Prostate gland (tissue), 2 donors: ENCODE data around the gene CDKN1A.

Source experiments
- POLR2AphosphoS5 ChIP-seq: sonication (generic); formaldehyde crosslinking; IDR thresholded peaks from one replicate; pipeline ENCODE4 v1.6.1; 2017; ENCODE audit warnings: antibody characterized with exemption
- TF ChIP-seq, protein P1 (sequence below), 4 experiments: fragments of 200-600 bp in 2 of 4; fragments of 450-650 bp in 2 of 4; sonication (generic) in 2 of 4; IDR thresholded peaks; 1 replicate in 3 of 4; 2 replicates in 1 of 4; pipeline ENCODE4 v1.5.1; 2016 to 2019; ENCODE audit warnings: antibody characterized with exemption in 4 of 4, mild to moderate bottlenecking in 2 of 4, moderate library complexity in 2 of 4

DNA sequence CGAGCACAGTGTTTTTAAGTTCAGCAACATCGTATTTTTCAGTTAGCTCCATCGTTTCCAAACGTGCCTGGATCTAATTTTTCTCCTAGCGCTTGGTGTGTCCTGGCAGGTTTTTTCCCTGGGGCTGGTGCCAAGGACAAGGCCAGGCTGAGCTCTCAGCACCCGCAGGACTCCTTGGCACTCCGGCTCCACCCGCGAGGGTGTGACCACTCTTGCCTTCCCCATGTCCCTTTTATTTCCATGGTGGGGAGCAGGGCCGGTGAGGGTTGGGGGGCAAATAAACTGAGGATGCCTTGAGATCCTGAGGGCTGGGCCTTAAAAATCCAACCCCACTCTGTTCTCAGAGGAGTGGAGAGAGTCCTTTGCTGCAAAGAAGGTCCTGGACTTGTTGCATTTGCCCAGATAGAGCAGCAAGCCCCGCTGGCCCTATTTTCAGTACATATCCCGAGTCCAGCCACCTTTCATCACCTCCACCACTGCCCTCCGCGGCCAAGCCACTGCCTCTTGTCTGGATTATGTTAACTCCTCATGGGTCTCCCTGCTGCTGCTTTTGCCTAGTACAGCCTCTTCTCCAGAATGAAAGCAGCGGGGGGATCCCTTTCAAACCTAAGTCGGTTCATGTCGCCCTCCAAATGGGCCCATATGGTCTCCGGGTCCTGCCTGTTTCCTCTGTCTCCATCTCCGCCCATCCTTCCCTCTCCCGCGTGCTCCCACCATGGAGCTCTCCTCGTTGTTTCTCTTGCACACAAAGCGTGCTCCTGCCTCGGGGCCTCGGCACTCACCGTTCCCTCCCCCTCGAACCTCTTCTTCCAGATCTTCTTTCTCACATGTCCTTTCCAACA, 14.6 kb downstream of the CDKN1A start:
- TF ChIP-seq, protein P1, sequence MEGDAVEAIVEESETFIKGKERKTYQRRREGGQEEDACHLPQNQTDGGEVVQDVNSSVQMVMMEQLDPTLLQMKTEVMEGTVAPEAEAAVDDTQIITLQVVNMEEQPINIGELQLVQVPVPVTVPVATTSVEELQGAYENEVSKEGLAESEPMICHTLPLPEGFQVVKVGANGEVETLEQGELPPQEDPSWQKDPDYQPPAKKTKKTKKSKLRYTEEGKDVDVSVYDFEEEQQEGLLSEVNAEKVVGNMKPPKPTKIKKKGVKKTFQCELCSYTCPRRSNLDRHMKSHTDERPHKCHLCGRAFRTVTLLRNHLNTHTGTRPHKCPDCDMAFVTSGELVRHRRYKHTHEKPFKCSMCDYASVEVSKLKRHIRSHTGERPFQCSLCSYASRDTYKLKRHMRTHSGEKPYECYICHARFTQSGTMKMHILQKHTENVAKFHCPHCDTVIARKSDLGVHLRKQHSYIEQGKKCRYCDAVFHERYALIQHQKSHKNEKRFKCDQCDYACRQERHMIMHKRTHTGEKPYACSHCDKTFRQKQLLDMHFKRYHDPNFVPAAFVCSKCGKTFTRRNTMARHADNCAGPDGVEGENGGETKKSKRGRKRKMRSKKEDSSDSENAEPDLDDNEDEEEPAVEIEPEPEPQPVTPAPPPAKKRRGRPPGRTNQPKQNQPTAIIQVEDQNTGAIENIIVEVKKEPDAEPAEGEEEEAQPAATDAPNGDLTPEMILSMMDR (IDR thresholded peaks at IDR 0.05) = no peak
- peak; percentile 17 for TF ChIP-seq POLR2AphosphoS5
